ACHN (cell line): ENCODE measurements around the gene ZNF547.
"Not testable (repeated sequence)": the region's sequence is repeated elsewhere in the genome, so short reads cannot be mapped to it uniquely, and the experiment has no call there.

ENCODE experiments used
- DNase-seq: peaks from one replicate; pipeline ENCODE4 v3.0.0-alpha.2; 2015
- in situ Hi-C: cut with HindIII; loops from 2 replicates; pipeline ENCODE4 v1.10.0; 2017; ENCODE audit warnings: low sequenced_read_pairs, low pct_ligation_motif_present, low pct_unique_long_range_greater_than_20kb

The ZNF547 gene

GRCh38 chr19:57363688-57364181 is 384 bp downstream of the ZNF547 start:
- DNase-seq, result no peak
- in situ Hi-C loops, result no loop called here

DNA sequence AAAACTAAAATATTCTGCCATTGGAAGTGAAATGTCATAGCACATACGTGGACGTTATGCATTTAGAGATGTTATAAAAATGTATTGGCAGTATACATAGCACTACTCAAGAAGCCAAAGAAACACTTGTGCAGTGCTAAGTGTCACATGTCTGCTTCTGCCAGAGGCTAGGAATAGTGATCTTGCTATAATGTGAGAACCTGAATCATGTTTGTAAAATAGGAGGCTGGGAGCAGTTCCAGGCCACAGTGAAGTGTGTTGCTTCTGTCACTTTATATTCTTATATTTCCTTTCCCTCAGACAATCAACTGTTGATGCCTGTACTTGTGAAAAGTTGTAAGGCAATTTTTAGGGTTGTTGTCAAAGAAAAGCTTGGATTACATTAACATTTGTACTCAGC is 3.4 kb downstream of the ZNF547 start:
- DNase-seq, result no peak
- in situ Hi-C loops, result no loop called here

GRCh38 chr19:57374179-57374578 is 10.8 kb downstream of the ZNF547 start:
- DNase-seq, result no peak
- in situ Hi-C loops, result no loop called here

GRCh38 chr19:57374647-57375046 is 11.3 kb downstream of the ZNF547 start:
- in situ Hi-C loops, DNase-seq: not testable (repeated sequence)

DNA sequence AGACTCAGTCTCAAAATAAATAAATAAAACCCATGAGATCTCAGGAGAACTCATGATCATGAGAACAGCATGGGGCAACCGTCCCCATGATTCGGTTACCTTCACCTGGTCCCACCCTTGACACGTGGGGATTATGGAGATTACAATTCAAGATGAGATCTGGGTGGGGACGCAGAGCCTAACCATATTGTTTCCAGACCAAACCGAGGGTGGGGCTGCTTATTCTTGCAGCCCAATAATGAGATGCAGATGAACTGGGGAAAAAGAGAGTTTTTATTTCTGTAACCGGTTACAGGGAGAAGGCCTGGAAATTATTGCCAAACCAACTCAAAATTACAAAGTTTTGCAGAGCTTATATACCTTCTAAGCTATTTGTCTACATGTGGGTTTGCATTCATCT is 12.8 kb downstream of the ZNF547 start:
- in situ Hi-C loops, result no loop called here
- DNase-seq, result no peak

DNA sequence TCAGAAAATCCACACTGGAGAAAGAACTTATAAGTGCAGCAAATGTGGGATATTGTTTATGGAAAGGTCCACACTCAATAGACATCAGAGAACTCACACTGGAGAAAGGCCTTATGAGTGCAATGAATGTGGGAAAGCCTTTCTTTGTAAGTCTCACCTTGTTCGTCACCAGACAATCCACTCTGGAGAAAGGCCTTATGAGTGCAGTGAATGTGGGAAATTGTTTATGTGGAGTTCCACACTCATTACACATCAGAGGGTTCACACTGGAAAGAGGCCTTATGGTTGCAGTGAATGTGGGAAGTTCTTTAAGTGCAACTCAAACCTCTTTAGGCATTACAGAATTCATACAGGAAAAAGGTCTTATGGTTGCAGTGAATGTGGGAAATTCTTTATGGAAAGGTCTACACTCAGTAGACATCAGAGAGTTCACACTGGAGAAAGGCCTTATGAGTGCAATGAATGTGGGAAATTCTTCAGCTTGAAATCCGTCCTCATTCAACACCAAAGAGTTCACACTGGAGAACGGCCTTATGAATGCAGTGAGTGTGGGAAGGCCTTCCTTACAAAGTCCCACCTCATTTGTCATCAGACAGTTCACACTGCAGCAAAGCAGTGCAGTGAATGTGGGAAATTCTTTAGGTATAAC is 14.3 kb downstream of the ZNF547 start:
- DNase-seq, result no peak
- in situ Hi-C loops, result no loop called here

DNA sequence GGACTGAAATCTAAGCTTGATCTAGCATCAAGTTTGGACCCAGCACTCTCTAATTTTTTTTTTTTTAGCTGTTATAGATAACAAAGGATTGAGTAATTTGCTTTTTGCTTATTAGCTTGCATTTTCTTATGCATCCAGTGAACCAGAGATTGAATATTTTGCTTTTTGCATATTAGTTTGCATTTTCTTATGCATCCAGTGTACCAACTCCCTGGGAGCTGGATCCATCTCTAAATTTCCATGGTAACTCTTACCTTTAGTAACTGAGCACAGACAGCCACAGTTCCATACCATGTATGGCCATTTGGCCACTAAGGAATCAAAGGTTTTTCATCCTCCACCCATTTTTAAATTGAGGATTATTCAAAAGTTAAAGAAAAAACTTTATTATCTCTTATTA is 17.6 kb downstream of the ZNF547 start:
- no peak for DNase-seq
- in situ Hi-C loops, result no loop called here

- in situ Hi-C loops, result no loop called here
- no peak for DNase-seq
These were observed 19.6 kb downstream of the ZNF547 start for GRCh38 chr19:57382806-57383488.

GRCh38 chr19:57389194-57389729 is 25.9 kb downstream of the ZNF547 start:
- no peak for DNase-seq
- in situ Hi-C loops, result no loop called here

DNA sequence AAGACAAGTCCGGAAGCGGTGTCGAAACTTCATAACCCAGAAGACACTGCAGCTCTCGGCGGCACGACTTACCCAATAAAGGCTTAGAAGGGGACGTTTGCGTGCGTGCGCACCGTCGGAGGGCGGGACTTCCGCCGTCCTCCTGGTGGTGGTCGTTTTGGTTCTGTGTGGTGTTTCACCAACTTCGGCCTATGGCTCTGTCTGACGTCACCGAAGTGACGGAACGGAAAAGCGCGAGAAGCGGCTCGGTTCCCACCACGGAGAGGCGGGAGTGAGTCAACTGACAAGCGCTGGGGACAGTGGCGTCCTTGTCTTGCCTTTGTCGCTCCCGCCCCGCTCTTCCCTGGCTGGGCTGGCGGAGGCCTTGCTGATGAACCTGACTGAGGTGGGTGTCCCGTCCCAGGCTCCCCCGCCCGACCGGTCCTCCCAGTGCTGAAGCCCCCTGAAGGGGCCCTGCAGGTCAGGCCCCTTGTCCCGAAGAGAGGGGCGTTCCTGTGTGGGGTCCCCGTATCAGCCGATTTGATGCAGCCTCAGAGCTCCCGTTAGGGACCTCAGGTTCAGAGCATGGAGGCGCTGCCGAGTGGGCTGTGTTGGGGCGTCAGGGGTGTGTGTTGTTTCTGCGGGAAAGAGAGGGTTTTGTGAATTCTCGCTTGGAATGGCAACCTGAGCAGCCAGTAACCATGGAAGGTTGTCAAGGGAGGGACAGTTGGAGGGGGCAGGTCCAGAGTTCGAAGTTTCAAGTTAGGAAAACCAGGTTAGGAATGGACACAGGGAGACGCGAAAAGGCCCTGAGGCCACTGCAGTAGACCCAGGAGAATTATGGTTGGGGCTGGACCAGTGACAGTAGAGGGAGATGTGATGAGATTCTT is 26.6 kb downstream of the ZNF547 start, which contains the start of gene ZNF548:
Gene ZNF548, plus strand, starts transcription at position 125 of the 869 bp plus-strand sequence. Its CDS starts 246 bp downstream, at position 371.
- DNase-seq, result peak; percentile 96
- in situ Hi-C loops, result no loop called here

- DNase-seq, result no peak
- in situ Hi-C loops, result no loop called here
These were observed 32.4 kb downstream of the ZNF547 start for GRCh38 chr19:57395710-57396109.

DNA sequence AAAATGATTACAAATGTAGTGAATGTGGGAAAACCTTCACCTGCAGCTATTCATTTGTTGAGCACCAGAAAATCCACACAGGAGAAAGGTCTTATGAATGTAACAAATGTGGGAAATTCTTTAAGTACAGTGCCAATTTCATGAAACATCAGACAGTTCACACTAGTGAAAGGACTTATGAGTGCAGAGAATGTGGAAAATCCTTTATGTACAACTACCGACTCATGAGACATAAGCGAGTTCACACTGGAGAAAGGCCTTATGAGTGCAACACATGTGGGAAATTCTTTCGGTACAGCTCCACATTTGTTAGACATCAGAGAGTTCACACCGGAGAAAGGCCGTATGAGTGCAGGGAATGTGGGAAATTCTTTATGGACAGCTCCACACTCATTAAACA is 35.5 kb downstream of the ZNF547 start:
- DNase-seq, result no peak
- in situ Hi-C loops, result no loop called here

GRCh38 chr19:57403737-57404563 is 40.6 kb downstream of the ZNF547 start:
- DNase-seq, result no peak
- in situ Hi-C loops, result no loop called here

GRCh38 chr19:57406516-57407123 is 43.3 kb downstream of the ZNF547 start:
- in situ Hi-C loops, result no loop called here
- peak; percentile 20 for DNase-seq

- DNase-seq, result peak; percentile 92
- in situ Hi-C loops, result no loop called here
These were observed 47.7 kb downstream of the ZNF547 start, which contains the start of gene ZNF17 for GRCh38 chr19:57410877-57411671. TSS of gene ZNF17 (plus strand) at chr19:57411161. CDS start at chr19:57413616, 2,455 bp downstream.

GRCh38 chr19:57419439-57419838 is 56.1 kb downstream of the ZNF547 start:
- DNase-seq, result no peak
- in situ Hi-C loops, result no loop called here

DNA sequence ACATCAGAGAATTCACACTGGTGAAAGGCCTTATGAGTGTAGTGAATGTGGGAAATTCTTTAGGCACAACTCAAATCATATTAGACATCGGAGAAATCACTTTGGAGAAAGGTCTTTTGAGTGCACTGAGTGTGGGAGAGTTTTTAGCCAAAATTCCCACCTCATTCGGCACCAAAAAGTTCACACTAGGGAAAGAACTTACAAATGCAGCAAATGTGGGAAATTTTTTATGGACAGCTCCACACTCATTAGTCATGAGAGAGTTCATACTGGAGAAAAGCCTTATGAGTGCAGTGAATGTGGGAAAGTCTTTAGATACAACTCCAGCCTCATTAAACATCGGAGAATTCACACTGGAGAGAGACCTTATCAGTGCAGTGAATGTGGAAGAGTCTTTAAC is 57.7 kb downstream of the ZNF547 start:
- in situ Hi-C loops, result no loop called here
- no peak for DNase-seq
